DND-41 (cell line): Measurements from ENCODE around the gene PRPS1.

Experiments
- ATAC-seq: fragments of 200-7000 bp; cut with Tn5 transposase; 3 replicates; pipeline ENCODE4 v1.9.1; 2021; ENCODE audit warnings: low read depth; ENCODE audit not compliant: insufficient read depth
- DNase-seq: peaks from one replicate; pipeline ENCODE4 v3.0.0-alpha.2; 2020
- H2AFZ ChIP-seq: 2 replicates; pipeline ENCODE4 v1.6.0; 2012; ENCODE audit warnings: low read depth, low read length
- H3K27ac ChIP-seq: 2 replicates; pipeline ENCODE4 v1.5.1; 2012; ENCODE audit warnings: low read length, inconsistent platforms
- H3K27me3 ChIP-seq: fragments of 200-600 bp; sonication (generic); 2 replicates; pipeline ENCODE4 v1.6.0; 2012; ENCODE audit warnings: low read length, mild to moderate bottlenecking, inconsistent platforms; ENCODE audit not compliant: insufficient read depth, poor library complexity
- H3K36me3 ChIP-seq: 2 replicates; pipeline ENCODE4 v1.5.1; 2012; ENCODE audit warnings: low read length, inconsistent platforms; ENCODE audit not compliant: insufficient read depth
- H3K4me1 ChIP-seq: 2 replicates; pipeline ENCODE4 v1.5.1; 2012; ENCODE audit warnings: mild to moderate bottlenecking, low read length; ENCODE audit not compliant: insufficient read depth
- H3K4me2 ChIP-seq: 2 replicates; pipeline ENCODE4 v1.6.0; 2012; ENCODE audit warnings: mild to moderate bottlenecking, moderate library complexity, low read length, inconsistent platforms; ENCODE audit not compliant: insufficient read depth
- H3K4me3 ChIP-seq, 2 experiments: fragments of 200-600 bp in 1 of 2; shearing (Covaris generic) in 1 of 2; 2 replicates each; pipeline ENCODE4 v1.5.1; 2012 to 2016; ENCODE audit warnings: inconsistent platforms in 2 of 2, low read length in 2 of 2, mild to moderate bottlenecking in 2 of 2, low read depth in 1 of 2, moderate library complexity in 1 of 2
- H3K79me2 ChIP-seq: 2 replicates; pipeline ENCODE4 v1.6.0; 2012; ENCODE audit warnings: low read length, inconsistent platforms; ENCODE audit not compliant: insufficient read depth
- H3K9ac ChIP-seq: 2 replicates; pipeline ENCODE4 v1.6.0; 2012; ENCODE audit warnings: low read depth, mild to moderate bottlenecking, inconsistent platforms, low read length, moderate library complexity
- H3K9me3 ChIP-seq: 2 replicates; pipeline ENCODE4 v1.5.1; 2012; ENCODE audit warnings: low read length, moderate library complexity, mild to moderate bottlenecking, inconsistent platforms; ENCODE audit not compliant: insufficient read depth, severe bottlenecking
- H4K20me1 ChIP-seq: 2 replicates; pipeline ENCODE4 v1.6.0; 2012; ENCODE audit warnings: low read length; ENCODE audit not compliant: insufficient read depth
- CTCF ChIP-seq: IDR thresholded peaks from 2 replicates; pipeline ENCODE4 v1.5.1; 2012; ENCODE audit warnings: borderline replicate concordance, low read length, moderate library complexity, mild to moderate bottlenecking; ENCODE audit not compliant: poor library complexity, severe bottlenecking; ENCODE audit errors: extremely low read depth
- EZH2 ChIP-seq: IDR thresholded peaks from 3 replicates; pipeline ENCODE4 v1.6.1; 2012; ENCODE audit warnings: borderline replicate concordance, low read depth, mild to moderate bottlenecking, moderate library complexity, low read length, inconsistent platforms; ENCODE audit not compliant: severe bottlenecking

The PRPS1 gene

DNA sequence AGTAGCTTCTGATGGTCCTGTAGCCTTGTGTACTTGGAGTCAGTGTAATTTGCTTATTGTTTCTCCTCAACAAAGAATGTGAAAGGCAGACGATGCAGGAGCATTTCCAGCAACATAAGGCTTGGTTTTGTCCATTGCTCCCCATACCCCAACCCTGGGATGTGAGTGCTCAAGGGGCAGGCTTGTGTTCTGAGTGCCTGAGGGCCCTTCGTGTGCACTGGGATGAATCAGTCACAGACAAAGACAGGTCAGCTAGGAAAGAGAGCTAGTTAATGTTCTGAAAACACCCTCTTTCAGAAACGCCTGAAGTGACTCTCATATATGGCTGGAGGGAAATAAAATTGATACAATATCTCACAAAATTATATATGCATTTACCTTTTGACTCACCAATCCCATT is 59.1 kb downstream of the PRPS1 start:
- Histone ChIP-seq H3K9ac (no peak overlapping the region), H4K20me1 (no peaks in the 10 kb centered on the region), H3K79me2 (no peaks in the 10 kb centered on the region), H3K4me2 (no peak overlapping the region), H3K4me3 (no peak overlapping the region), H2AFZ (no peak overlapping the region), H3K4me1 (no peaks in the 10 kb centered on the region), H3K27ac (no peak overlapping the region), H3K36me3 (no peaks in the 10 kb centered on the region), H3K9me3 (no peaks in the 10 kb centered on the region), H3K27me3 (no peaks in the 10 kb centered on the region)
- TF ChIP-seq CTCF (no peak), EZH2 (no peak)
- DNase-seq: no peak
- no peak for ATAC-seq

DNA sequence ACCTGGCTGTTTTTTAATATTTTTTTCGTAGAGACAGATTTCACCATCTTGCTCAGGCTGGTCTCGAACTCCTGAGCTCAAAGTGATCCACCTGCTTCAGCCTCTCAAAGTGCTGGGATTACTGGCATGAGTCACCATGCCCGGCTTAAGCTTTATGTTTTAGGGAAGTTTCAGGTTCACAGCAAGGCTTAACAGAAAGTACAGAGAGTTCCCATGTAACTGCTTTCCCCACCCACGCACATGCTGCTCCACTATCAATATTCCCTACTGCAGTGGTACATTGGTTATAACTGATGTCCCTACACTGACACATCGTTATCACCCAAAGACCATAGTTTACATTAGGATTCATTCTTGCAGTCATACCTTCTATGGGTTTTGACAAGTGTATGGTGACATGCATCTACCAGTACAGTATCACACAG is 62.7 kb downstream of the PRPS1 start:
- TF ChIP-seq EZH2 (no peak), CTCF (no peak)

GRCh38 chrX:107699616-107700015 is 71.3 kb downstream of the PRPS1 start:
- H3K79me2 ChIP-seq: no peaks in the 10 kb centered on the region
- no peak overlapping the region for H3K9ac ChIP-seq
- no peaks in the 10 kb centered on the region for H3K9me3 ChIP-seq
- H3K4me3 ChIP-seq: no peak overlapping the region
- H4K20me1 ChIP-seq: no peaks in the 10 kb centered on the region
- no peak overlapping the region for H3K4me2 ChIP-seq
- no peaks in the 10 kb centered on the region for H3K4me1 ChIP-seq
- DNase-seq (no peak), ATAC-seq (no peak)
- no peak overlapping the region for H2AFZ ChIP-seq
- H3K27ac ChIP-seq: no peak overlapping the region
- TF ChIP-seq EZH2: no peak
- H3K27me3 ChIP-seq: no peaks in the 10 kb centered on the region
- H3K36me3 ChIP-seq: no peaks in the 10 kb centered on the region

More for the DNA sequence above, 62.7 kb downstream of the PRPS1 start:
- Histone ChIP-seq H2AFZ (no peak overlapping the region), H3K9ac (no peak overlapping the region), H3K4me2 (no peak overlapping the region), H3K9me3 (no peaks in the 10 kb centered on the region), H3K36me3 (no peaks in the 10 kb centered on the region), H3K27ac (no peak overlapping the region), H3K79me2 (no peaks in the 10 kb centered on the region), H3K4me1 (no peaks in the 10 kb centered on the region), H3K4me3 (no peak overlapping the region), H3K27me3 (no peaks in the 10 kb centered on the region), H4K20me1 (no peaks in the 10 kb centered on the region)
- DNase-seq: no peak
- no peak for ATAC-seq

DNA sequence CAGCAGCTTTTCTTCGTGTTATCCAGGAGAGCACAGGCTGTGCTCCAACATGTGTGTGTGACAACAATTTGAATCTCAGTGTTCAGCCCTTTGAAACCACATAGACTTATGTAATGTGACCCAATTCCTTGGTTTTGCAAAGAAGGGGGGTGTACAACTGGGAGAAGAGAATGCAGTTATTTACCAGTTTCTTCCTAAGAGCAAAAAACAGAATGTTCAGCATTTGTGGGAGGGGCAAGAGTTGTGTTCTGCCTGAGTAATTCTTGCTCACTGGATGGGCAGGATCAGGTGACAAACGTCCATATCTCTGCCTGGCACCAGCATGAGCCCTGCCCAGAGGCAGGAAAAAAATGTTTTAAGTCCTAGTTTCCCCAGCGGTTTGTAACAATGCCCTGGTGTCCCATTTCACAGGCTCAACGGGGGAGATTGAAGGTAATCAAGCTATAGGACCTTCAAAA is 72.0 kb downstream of the PRPS1 start:
- H3K27ac ChIP-seq: no peak overlapping the region
- H3K4me2 ChIP-seq: no peak overlapping the region
- no peak for DNase-seq
- H3K9ac ChIP-seq: no peak overlapping the region
- no peaks in the 10 kb centered on the region for H3K4me1 ChIP-seq
- no peaks in the 10 kb centered on the region for H4K20me1 ChIP-seq
- no peak overlapping the region for H3K4me3 ChIP-seq
- no peaks in the 10 kb centered on the region for H3K27me3 ChIP-seq
- no peaks in the 10 kb centered on the region for H3K9me3 ChIP-seq
- H3K79me2 ChIP-seq: no peaks in the 10 kb centered on the region
- no peaks in the 10 kb centered on the region for H3K36me3 ChIP-seq
- no peak for TF ChIP-seq CTCF
- TF ChIP-seq EZH2: no peak
- H2AFZ ChIP-seq: no peak overlapping the region
- no peak for ATAC-seq
